HepG2 (cell line): ENCODE data around the gene VAMP8. TPM values are rescaled to one million over a fixed set of nuclear protein-coding genes. Genes with fewer than 3 reads are reported as not detected.

Source experiments
- AGO2 ChIP-seq: fragments of 200-400 bp; formaldehyde crosslinking; optimal IDR thresholded peaks from 2 replicates; pipeline ENCODE3; 2017; ENCODE audit warnings: mild to moderate bottlenecking, low read depth, low read length, moderate library complexity
- NCOR1 ChIP-seq: fragments of 200-600 bp; sonication (generic); IDR thresholded peaks from 2 replicates; pipeline ENCODE4 v1.7.0; 2017; ENCODE audit warnings: antibody characterized with exemption, low read length, borderline replicate concordance
- SETDB1 ChIP-seq: sonication (generic); formaldehyde crosslinking; IDR thresholded peaks from 2 replicates; pipeline ENCODE4 v1.5.1; 2020; ENCODE audit warnings: missing genetic modification reagents, mild to moderate bottlenecking, borderline replicate concordance
- SIX4 ChIP-seq: sonication (generic); formaldehyde crosslinking; IDR thresholded peaks from 2 replicates; pipeline ENCODE4 v1.4.0; 2020; ENCODE audit warnings: missing genetic modification reagents
- SMARCE1 ChIP-seq: fragments of 450-650 bp; IDR thresholded peaks from 2 replicates; pipeline ENCODE4 v1.6.1; 2017; ENCODE audit warnings: borderline replicate concordance
- ZSCAN12 ChIP-seq: sonication (generic); formaldehyde crosslinking; IDR thresholded peaks from 2 replicates; pipeline ENCODE4 v1.9.0; 2021; ENCODE audit warnings: mild to moderate bottlenecking, missing genetic modification reagents
- polyA plus RNA-seq, 8 experiments: library from polyadenylated mRNA; depleted of rRNA in 3 of 8; stranded (reverse) in 7 of 8; unstranded in 1 of 8; fragments of >200 nt; fragmentation: Illumina TruSeq in 4 of 8; extraction: Trizol in 4 of 8; gene quantifications; 2 replicates each; pipeline versions ENCODE4 v1.2.1 to v1.2.3, GENCODE V29; 2011 to 2016; ENCODE audit warnings: low read depth in 4 of 8, missing spikeins in 1 of 8, mixed read lengths in 1 of 8; ENCODE audit not compliant: insufficient read depth in 1 of 8
- total RNA-seq, 5 experiments: library from RNA; depleted of rRNA; stranded (reverse); fragments of >200 nt; fragmentation: Illumina TruSeq; extraction: Trizol; gene quantifications; 2 replicates each; pipeline ENCODE4 v1.2.3, GENCODE V29; 2016; ENCODE audit warnings: low read depth in 1 of 5
- TF ChIP-seq, protein P1 (sequence below): sonication (generic); formaldehyde crosslinking; IDR thresholded peaks from 2 replicates; pipeline ENCODE4 v1.5.0; 2020; ENCODE audit warnings: missing genetic modification reagents, mild to moderate bottlenecking, borderline replicate concordance
- TF ChIP-seq, protein P2 (sequence below): sonication (generic); formaldehyde crosslinking; IDR thresholded peaks from 2 replicates; pipeline ENCODE4 v1.8.0; 2022; ENCODE audit warnings: missing genetic modification reagents, mild to moderate bottlenecking, borderline replicate concordance
- TF ChIP-seq, protein P3 (sequence below): sonication (generic); formaldehyde crosslinking; IDR thresholded peaks from 2 replicates; pipeline ENCODE4 v1.8.0; 2022; ENCODE audit warnings: mild to moderate bottlenecking, missing genetic modification reagents
- TF ChIP-seq, protein P4 (sequence below): sonication (generic); formaldehyde crosslinking; IDR thresholded peaks from 2 replicates; pipeline ENCODE4 v1.5.1; 2020; ENCODE audit warnings: mild to moderate bottlenecking, moderate library complexity, missing genetic modification reagents
- TF ChIP-seq, protein P5 (sequence below): sonication (generic); formaldehyde crosslinking; IDR thresholded peaks from 2 replicates; pipeline ENCODE4 v1.4.0; 2020; ENCODE audit warnings: mild to moderate bottlenecking, missing genetic modification reagents, borderline replicate concordance
- TF ChIP-seq, protein P6 (sequence below): sonication (generic); formaldehyde crosslinking; IDR thresholded peaks from 2 replicates; pipeline ENCODE4 v1.4.0; 2020; ENCODE audit warnings: mild to moderate bottlenecking, missing genetic modification reagents
- TF ChIP-seq, protein P7 (sequence below), 2 experiments: sonication (generic) in 1 of 2; formaldehyde crosslinking in 1 of 2; IDR thresholded peaks; 2 replicates each; pipeline versions ENCODE4 v1.4.0 to v1.6.1; 2016 to 2020; ENCODE audit warnings: borderline replicate concordance in 1 of 2, low read depth in 1 of 2, mild to moderate bottlenecking in 1 of 2, missing genetic modification reagents in 1 of 2

Gene VAMP8
- total and polyA plus RNA-seq, 2 of the 13 experiments (the other 11 are each of a cell fraction or from before 2014, with no cell fraction given) = 83.3 to 157 TPM

DNA sequence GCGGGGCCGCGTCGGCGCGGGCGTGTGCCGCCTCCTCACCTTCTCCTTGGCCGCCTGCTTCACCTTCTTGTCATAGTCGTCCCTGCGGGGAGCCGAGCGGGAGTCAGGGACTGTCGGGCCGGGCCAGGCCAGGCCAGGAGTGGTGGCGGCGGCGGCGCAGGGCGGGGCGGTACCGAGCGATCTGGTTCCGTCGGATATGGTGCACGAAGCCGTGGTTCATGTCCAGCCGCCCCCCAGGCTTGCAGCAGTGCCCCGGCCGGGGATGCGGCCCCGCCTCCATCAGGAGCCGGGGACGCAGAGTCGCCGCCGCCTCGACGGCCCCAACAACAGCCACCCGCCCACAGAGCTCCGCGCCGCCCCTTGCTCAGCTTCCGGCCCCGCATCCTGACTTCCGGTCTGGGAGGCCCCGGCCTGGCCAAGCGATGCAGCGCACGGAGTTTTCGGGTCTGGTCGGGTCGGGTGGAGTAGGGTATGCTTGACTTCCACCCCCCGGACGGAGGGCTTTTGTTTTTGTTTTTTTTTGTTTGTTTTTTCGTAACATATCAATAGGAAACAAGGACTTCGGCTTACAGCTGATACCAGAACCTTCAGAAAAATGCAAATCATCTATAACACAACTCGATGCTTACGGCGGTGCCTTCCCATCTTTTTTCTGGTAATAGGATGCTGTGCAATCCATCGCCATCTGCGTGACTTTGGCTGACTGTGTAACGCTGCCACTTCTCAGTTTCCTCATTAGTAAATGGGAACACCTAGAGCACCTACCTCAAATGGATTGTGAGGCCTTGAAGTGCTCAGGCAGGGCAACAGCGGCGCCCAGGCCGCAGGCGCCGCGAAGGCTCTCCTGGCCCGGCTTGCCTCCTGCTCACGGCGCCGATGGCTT lies 34.6 kb downstream of the VAMP8 start, which contains the start of gene C2orf68 (continued):
- TF ChIP-seq AGO2 = peak; percentile 97
- TF ChIP-seq, protein P1, sequence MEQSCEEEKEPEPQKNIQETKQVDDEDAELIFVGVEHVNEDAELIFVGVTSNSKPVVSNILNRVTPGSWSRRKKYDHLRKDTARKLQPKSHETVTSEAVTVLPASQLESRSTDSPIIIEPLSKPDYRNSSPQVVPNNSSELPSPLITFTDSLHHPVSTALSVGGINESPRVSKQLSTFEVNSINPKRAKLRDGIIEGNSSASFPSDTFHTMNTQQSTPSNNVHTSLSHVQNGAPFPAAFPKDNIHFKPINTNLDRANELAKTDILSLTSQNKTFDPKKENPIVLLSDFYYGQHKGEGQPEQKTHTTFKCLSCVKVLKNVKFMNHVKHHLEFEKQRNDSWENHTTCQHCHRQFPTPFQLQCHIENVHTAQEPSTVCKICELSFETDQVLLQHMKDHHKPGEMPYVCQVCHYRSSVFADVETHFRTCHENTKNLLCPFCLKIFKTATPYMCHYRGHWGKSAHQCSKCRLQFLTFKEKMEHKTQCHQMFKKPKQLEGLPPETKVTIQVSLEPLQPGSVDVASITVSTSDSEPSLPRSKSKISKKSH (CRISPR knock-in tag) = peak; percentile 44
- TF ChIP-seq, protein P2, sequence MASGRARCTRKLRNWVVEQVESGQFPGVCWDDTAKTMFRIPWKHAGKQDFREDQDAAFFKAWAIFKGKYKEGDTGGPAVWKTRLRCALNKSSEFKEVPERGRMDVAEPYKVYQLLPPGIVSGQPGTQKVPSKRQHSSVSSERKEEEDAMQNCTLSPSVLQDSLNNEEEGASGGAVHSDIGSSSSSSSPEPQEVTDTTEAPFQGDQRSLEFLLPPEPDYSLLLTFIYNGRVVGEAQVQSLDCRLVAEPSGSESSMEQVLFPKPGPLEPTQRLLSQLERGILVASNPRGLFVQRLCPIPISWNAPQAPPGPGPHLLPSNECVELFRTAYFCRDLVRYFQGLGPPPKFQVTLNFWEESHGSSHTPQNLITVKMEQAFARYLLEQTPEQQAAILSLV = 0 out of 2 replicates have a peak, but pooled peaks have one; percentile 68
- TF ChIP-seq SMARCE1 = no peak
- TF ChIP-seq, protein P3, sequence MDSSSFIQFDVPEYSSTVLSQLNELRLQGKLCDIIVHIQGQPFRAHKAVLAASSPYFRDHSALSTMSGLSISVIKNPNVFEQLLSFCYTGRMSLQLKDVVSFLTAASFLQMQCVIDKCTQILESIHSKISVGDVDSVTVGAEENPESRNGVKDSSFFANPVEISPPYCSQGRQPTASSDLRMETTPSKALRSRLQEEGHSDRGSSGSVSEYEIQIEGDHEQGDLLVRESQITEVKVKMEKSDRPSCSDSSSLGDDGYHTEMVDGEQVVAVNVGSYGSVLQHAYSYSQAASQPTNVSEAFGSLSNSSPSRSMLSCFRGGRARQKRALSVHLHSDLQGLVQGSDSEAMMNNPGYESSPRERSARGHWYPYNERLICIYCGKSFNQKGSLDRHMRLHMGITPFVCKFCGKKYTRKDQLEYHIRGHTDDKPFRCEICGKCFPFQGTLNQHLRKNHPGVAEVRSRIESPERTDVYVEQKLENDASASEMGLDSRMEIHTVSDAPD = no peak
- TF ChIP-seq, protein P4, sequence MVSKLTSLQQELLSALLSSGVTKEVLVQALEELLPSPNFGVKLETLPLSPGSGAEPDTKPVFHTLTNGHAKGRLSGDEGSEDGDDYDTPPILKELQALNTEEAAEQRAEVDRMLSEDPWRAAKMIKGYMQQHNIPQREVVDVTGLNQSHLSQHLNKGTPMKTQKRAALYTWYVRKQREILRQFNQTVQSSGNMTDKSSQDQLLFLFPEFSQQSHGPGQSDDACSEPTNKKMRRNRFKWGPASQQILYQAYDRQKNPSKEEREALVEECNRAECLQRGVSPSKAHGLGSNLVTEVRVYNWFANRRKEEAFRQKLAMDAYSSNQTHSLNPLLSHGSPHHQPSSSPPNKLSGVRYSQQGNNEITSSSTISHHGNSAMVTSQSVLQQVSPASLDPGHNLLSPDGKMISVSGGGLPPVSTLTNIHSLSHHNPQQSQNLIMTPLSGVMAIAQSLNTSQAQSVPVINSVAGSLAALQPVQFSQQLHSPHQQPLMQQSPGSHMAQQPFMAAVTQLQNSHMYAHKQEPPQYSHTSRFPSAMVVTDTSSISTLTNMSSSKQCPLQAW = no peak; the same call in 1 of the 2 replicates
- no peak for TF ChIP-seq NCOR1
- TF ChIP-seq, protein P5, sequence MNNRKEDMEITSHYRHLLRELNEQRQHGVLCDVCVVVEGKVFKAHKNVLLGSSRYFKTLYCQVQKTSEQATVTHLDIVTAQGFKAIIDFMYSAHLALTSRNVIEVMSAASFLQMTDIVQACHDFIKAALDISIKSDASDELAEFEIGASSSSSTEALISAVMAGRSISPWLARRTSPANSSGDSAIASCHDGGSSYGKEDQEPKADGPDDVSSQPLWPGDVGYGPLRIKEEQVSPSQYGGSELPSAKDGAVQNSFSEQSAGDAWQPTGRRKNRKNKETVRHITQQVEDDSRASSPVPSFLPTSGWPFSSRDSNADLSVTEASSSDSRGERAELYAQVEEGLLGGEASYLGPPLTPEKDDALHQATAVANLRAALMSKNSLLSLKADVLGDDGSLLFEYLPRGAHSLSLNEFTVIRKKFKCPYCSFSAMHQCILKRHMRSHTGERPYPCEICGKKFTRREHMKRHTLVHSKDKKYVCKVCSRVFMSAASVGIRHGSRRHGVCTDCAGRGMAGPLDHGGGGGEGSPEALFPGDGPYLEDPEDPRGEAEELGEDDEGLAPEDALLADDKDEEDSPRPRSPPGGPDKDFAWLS (CRISPR knock-in tag) = 0 out of 2 replicates have a peak, but pooled peaks have one; percentile 62
- TF ChIP-seq ZSCAN12 (CRISPR knock-in tag) = peak; percentile 90; the same call in 1 of the 2 replicates
- TF ChIP-seq, protein P6, sequence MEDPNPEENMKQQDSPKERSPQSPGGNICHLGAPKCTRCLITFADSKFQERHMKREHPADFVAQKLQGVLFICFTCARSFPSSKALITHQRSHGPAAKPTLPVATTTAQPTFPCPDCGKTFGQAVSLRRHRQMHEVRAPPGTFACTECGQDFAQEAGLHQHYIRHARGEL (CRISPR knock-in tag) = 0 out of 2 replicates have a peak, but pooled peaks have one; percentile 80
- no peak for TF ChIP-seq SETDB1 (CRISPR knock-in tag)
- TF ChIP-seq, protein P7, sequence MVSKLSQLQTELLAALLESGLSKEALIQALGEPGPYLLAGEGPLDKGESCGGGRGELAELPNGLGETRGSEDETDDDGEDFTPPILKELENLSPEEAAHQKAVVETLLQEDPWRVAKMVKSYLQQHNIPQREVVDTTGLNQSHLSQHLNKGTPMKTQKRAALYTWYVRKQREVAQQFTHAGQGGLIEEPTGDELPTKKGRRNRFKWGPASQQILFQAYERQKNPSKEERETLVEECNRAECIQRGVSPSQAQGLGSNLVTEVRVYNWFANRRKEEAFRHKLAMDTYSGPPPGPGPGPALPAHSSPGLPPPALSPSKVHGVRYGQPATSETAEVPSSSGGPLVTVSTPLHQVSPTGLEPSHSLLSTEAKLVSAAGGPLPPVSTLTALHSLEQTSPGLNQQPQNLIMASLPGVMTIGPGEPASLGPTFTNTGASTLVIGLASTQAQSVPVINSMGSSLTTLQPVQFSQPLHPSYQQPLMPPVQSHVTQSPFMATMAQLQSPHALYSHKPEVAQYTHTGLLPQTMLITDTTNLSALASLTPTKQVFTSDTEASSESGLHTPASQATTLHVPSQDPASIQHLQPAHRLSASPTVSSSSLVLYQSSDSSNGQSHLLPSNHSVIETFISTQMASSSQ (IDR thresholded peaks at IDR 0.05; ENCODE audit: low read depth) = no peak
- TF ChIP-seq, protein P7 (CRISPR knock-in tag; IDR thresholded peaks at IDR 0.05; ENCODE audit: borderline replicate concordance) = peak; percentile 64; the same call in 1 of the 2 replicates
- 0 out of 2 replicates have a peak, but pooled peaks have one; percentile 36 for TF ChIP-seq SIX4 (CRISPR knock-in tag)
